ENCODE measurements around the gene C6. TPM values are rescaled to one million over a fixed set of nuclear protein-coding genes. Genes with fewer than 3 reads are reported as not detected.

C6 gene
- total and polyA plus RNA-seq, 12 donors, result 0.83 to 6.1 (median 1.8) TPM

- intact Hi-C loops (cut with DNase I), result no loop called here
Measured at GRCh38 chr5:41097642-41098041, 115.7 kb downstream of the C6 start.

GRCh38 chr5:41095324-41096101 is 117.8 kb downstream of the C6 start:
- no peak for TF ChIP-seq POLR2A (IDR thresholded peaks at IDR 0.05)
- intact Hi-C loops (cut with DNase I), result no loop called here
- no peaks in the 10 kb centered on the region for H3K9me3 ChIP-seq (replicated peaks in 1 of 3)
- 55 to 70% (median 57%) methylated on average over 5 of the region's 5 CpGs for WGBS, 4 donors
- peak in 1 of 7 donors; percentile 2 for DNase-seq
- H3K4me1 ChIP-seq (replicated peaks in 1 of 2), result no peaks in the 10 kb centered on the region
- no peak overlapping the region for H3K4me3 ChIP-seq
- H3K27ac ChIP-seq, result no peak overlapping the region
- no peaks in the 10 kb centered on the region for H3K36me3 ChIP-seq (replicated peaks in 1 of 2)
- H3K27me3 ChIP-seq, result no peaks in the 10 kb centered on the region

More at GRCh38 chr5:41097642-41098041, 115.7 kb downstream of the C6 start:
- no peak for DNase-seq
- Histone ChIP-seq H3K4me3 (no peak overlapping the region), H3K9me3 (replicated peaks in 1 of 3) (no peaks in the 10 kb centered on the region), H3K27ac (no peak overlapping the region), H3K4me1 (replicated peaks in 1 of 2) (no peaks in the 10 kb centered on the region), H3K36me3 (replicated peaks in 1 of 2) (no peaks in the 10 kb centered on the region), H3K27me3 (no peaks in the 10 kb centered on the region)
- WGBS, 4 donors, result 71 to 86% (median 76%) methylated on average over 2 of the region's 2 CpGs
- TF ChIP-seq POLR2A (IDR thresholded peaks at IDR 0.05) (no peak), CTCF (IDR thresholded peaks at IDR 0.05) (no peak)

- Histone ChIP-seq H3K27ac (no peak overlapping the region), H3K9me3 (replicated peaks in 1 of 3) (no peaks in the 10 kb centered on the region), H3K27me3 (no peaks in the 10 kb centered on the region), H3K4me1 (replicated peaks in 1 of 2) (no peaks in the 10 kb centered on the region), H3K4me3 (no peak overlapping the region), H3K36me3 (replicated peaks in 1 of 2) (no peaks in the 10 kb centered on the region)
- 84 to 89% (median 86%) methylated on average over 2 of the region's 2 CpGs for WGBS, 4 donors
- TF ChIP-seq POLR2A (IDR thresholded peaks at IDR 0.05) (no peak), CTCF (IDR thresholded peaks at IDR 0.05) (no peak)
- intact Hi-C loops (cut with DNase I), result no loop called here
- peak in 1 of 7 donors; percentile 20 for DNase-seq
Measured at GRCh38 chr5:41094871-41095270, 118.5 kb downstream of the C6 start.

- no peak for DNase-seq
- Histone ChIP-seq H3K36me3 (replicated peaks in 1 of 2) (no peaks in the 10 kb centered on the region), H3K27me3 (no peaks in the 10 kb centered on the region), H3K4me3 (no peak overlapping the region), H3K9me3 (replicated peaks in 1 of 3) (no peaks in the 10 kb centered on the region), H3K4me1 (replicated peaks in 1 of 2) (no peaks in the 10 kb centered on the region), H3K27ac (no peak overlapping the region)
- WGBS, 4 donors, result 65 to 75% (median 70%) methylated on average over 1 of the region's 1 CpG
- no peak for TF ChIP-seq POLR2A (IDR thresholded peaks at IDR 0.05)
- TF ChIP-seq CTCF (IDR thresholded peaks at IDR 0.05), result no peak
- intact Hi-C loops (cut with DNase I), result no loop called here
Measured at GRCh38 chr5:41093803-41094202, 119.5 kb downstream of the C6 start.

Other genes starting within 250 kb of the C6 start
- under 1 TPM in 2 of 9 donors, not detected in 7; 0.06 to 0.17 TPM for gene MROH2B, start 142.2 kb downstream of the C6 start, total RNA-seq
- gene MROH2B, start 142.2 kb downstream of the C6 start, polyA plus RNA-seq, result under 1 TPM in 1 of 3 donors, not detected in 2; 0.03 TPM

All from adrenal gland (tissue), 12 donors.